ENCODE measurements around the gene WNT10A. TPM values are rescaled to one million over a fixed set of nuclear protein-coding genes. Genes with fewer than 3 reads are reported as not detected.

Gene WNT10A
- total and polyA plus RNA-seq, 2 experiments from 2014 or later = 1.9 TPM

GRCh38 chr2:218855305-218856166 is 25.1 kb upstream of the WNT10A start:
- Histone ChIP-seq H2AFZ (no peak overlapping the region), H4K20me1 (ENCODE audit: insufficient read depth, poor library complexity, severe bottlenecking) (no peaks in the 10 kb centered on the region), H3K9me3 (ENCODE audit: low read depth) (no peaks in the 10 kb centered on the region), H3K4me3 (no peak overlapping the region), H3K9me2 (replicated peaks; ENCODE audit: insufficient read depth) (no peaks in the 10 kb centered on the region), H3K4me2 (no peak overlapping the region), H3K27ac (no peak overlapping the region), H3K79me2 (no peaks in the 10 kb centered on the region), H3K27me3 (peaks cover 64% of the 10 kb centered on the region), H3K36me3 (replicated peaks; ENCODE audit: insufficient read depth, low read depth) (no peaks in the 10 kb centered on the region), H3K4me1 (ENCODE audit: insufficient read depth) (peaks cover 16% of the 10 kb centered on the region)
- DNase-seq (ENCODE audit: low spot score) = no peak
- 55% methylated on average over 14 of the region's 14 CpGs for WGBS (ENCODE audit: low lambda C conversion rate, missing lambda C conversion rate)
- TF ChIP-seq EZH2 (IDR thresholded peaks at IDR 0.05; ENCODE audit: borderline replicate concordance) = no peak

- H3K27ac ChIP-seq = no peak overlapping the region
- H3K9me3 ChIP-seq (ENCODE audit: low read depth) = no peaks in the 10 kb centered on the region
- DNase-seq (ENCODE audit: low spot score) = no peak
- no peaks in the 10 kb centered on the region for H3K9me2 ChIP-seq (replicated peaks; ENCODE audit: insufficient read depth)
- H3K4me1 ChIP-seq (ENCODE audit: insufficient read depth) = peaks cover 23% of the 10 kb centered on the region
- peaks cover 69% of the 10 kb centered on the region for H3K27me3 ChIP-seq
- 41% methylated on average over 11 of the region's 12 CpGs for WGBS (ENCODE audit: low lambda C conversion rate, missing lambda C conversion rate)
- H4K20me1 ChIP-seq (ENCODE audit: insufficient read depth, poor library complexity, severe bottlenecking) = no peaks in the 10 kb centered on the region
- TF ChIP-seq EZH2 (IDR thresholded peaks at IDR 0.05; ENCODE audit: borderline replicate concordance) (no peak), CTCF (IDR thresholded peaks at IDR 0.05; ENCODE audit: poor library complexity) (no peak), EZH2phosphoT487 (IDR thresholded peaks at IDR 0.05; ENCODE audit: low read depth, severe bottlenecking, unreplicated experiment) (no peak)
- H3K4me2 ChIP-seq = no peak overlapping the region
- H3K79me2 ChIP-seq = no peaks in the 10 kb centered on the region
- H3K36me3 ChIP-seq (replicated peaks; ENCODE audit: insufficient read depth, low read depth) = no peaks in the 10 kb centered on the region
- no peak overlapping the region for H2AFZ ChIP-seq
- H3K4me3 ChIP-seq = no peak overlapping the region
These were observed 24.3 kb upstream of the WNT10A start for GRCh38 chr2:218856167-218856895.

GRCh38 chr2:218856896-218857243 is 23.8 kb upstream of the WNT10A start:
- no peaks in the 10 kb centered on the region for H3K9me2 ChIP-seq (replicated peaks; ENCODE audit: insufficient read depth)
- H3K4me3 ChIP-seq = no peak overlapping the region
- no peaks in the 10 kb centered on the region for H3K9me3 ChIP-seq (ENCODE audit: low read depth)
- no peaks in the 10 kb centered on the region for H3K36me3 ChIP-seq (replicated peaks; ENCODE audit: insufficient read depth, low read depth)
- peaks cover 23% of the 10 kb centered on the region for H3K4me1 ChIP-seq (ENCODE audit: insufficient read depth)
- 82% methylated on average over 1 of the region's 1 CpG for WGBS (ENCODE audit: low lambda C conversion rate, missing lambda C conversion rate)
- no peak for TF ChIP-seq CTCF (IDR thresholded peaks at IDR 0.05; ENCODE audit: poor library complexity)
- TF ChIP-seq EZH2phosphoT487 (IDR thresholded peaks at IDR 0.05; ENCODE audit: low read depth, severe bottlenecking, unreplicated experiment) = no peak
- no peak for TF ChIP-seq EZH2 (IDR thresholded peaks at IDR 0.05; ENCODE audit: borderline replicate concordance)
- H3K27ac ChIP-seq = no peak overlapping the region
- H4K20me1 ChIP-seq (ENCODE audit: insufficient read depth, poor library complexity, severe bottlenecking) = no peaks in the 10 kb centered on the region
- no peaks in the 10 kb centered on the region for H3K79me2 ChIP-seq
- H3K4me2 ChIP-seq = no peak overlapping the region
- no peak overlapping the region for H2AFZ ChIP-seq
- no peak for DNase-seq (ENCODE audit: low spot score)
- peaks cover 74% of the 10 kb centered on the region for H3K27me3 ChIP-seq

Data from hepatocyte (in vitro differentiated cells).